K562 (cell line): ENCODE data around the gene GNGT2. TPM values are rescaled to one million over a fixed set of nuclear protein-coding genes. Genes with fewer than 3 reads are reported as not detected.

Source experiments
- ATAC-seq: fragments of 200-7000 bp; cut with Tn5 transposase; 3 replicates; pipeline ENCODE4 v1.9.1; 2020; ENCODE audit warnings: moderate library complexity
- BruUV-seq: library from RNA; stranded (reverse); fragments of 400-500 nt; replicated peaks from 2 replicates; lab custom pipeline; 2021; lab: Mats Ljungman, UMichigan
- CTCF ChIA-PET: fragments of 300-600 bp; formaldehyde crosslinking; extraction: SDS; loops from one replicate; lab custom pipeline; 2021; ENCODE audit warnings: low intra/inter-chr PET ratio; lab: Yijun Ruan, JAX
- POLR2A ChIA-PET: fragments of 300-600, 350-650 bp; sonication (Branson Sonifier 250); formaldehyde crosslinking; extraction: SDS; loops from one replicate; lab custom pipeline; 2021; ENCODE audit warnings: antibody characterized with exemption, inconsistent platforms; lab: Yijun Ruan, JAX
- DNase-seq, 4 experiments: peaks; one replicate each; pipeline versions ENCODE4 v3.0.0 to v3.0.0-alpha.2; 2011 to 2018; ENCODE audit warnings: low spot score in 3 of 4, mixed read lengths in 3 of 4; ENCODE audit errors: extremely low read depth in 1 of 4
- FAIRE-seq: peaks from 2 replicates; lab custom pipeline; 2011; peaks lifted over from hg19 to GRCh38; lab: Jason Lieb, UNC
- H2AFZ ChIP-seq: 2 replicates; pipeline ENCODE4 v1.6.0; 2011; ENCODE audit warnings: low read depth, low read length, control low read depth, inconsistent platforms
- H3K27ac ChIP-seq: fragments of 200-600 bp; 3 replicates; pipeline ENCODE4 v1.8.0; 2011; ENCODE audit warnings: low read depth, mild to moderate bottlenecking, control low read depth, inconsistent platforms, low read length, moderate library complexity, mixed read lengths; ENCODE audit errors: extremely low read depth
- H3K27me3 ChIP-seq, 2 experiments: fragments of 300-600 bp in 1 of 2; 2 replicates in 1 of 2; 3 replicates in 1 of 2; pipeline versions ENCODE4 v1.6.0 to v1.8.0; 2011; ENCODE audit warnings: inconsistent platforms in 2 of 2, low read length in 2 of 2, mild to moderate bottlenecking in 1 of 2, mixed read lengths in 1 of 2, moderate library complexity in 1 of 2; ENCODE audit not compliant: control insufficient read depth in 2 of 2, insufficient read depth in 2 of 2
- H3K36me3 ChIP-seq: fragments of 300-600 bp; 3 replicates; pipeline ENCODE4 v1.8.0; 2011; ENCODE audit warnings: mild to moderate bottlenecking, low read length, inconsistent platforms; ENCODE audit not compliant: control insufficient read depth, insufficient read depth
- H3K4me1 ChIP-seq, 2 experiments: fragments of 200-600 bp in 1 of 2; replicated peaks in 1 of 2; 2 replicates in 1 of 2; 3 replicates in 1 of 2; pipeline versions ENCODE4 v1.5.1 to v1.8.0; 2011; ENCODE audit warnings: inconsistent platforms in 2 of 2, low read length in 2 of 2, mild to moderate bottlenecking in 1 of 2, mixed read lengths in 1 of 2, moderate library complexity in 1 of 2; ENCODE audit not compliant: control insufficient read depth in 2 of 2, insufficient read depth in 2 of 2
- H3K4me2 ChIP-seq: 2 replicates; pipeline ENCODE4 v1.6.1; 2011; ENCODE audit warnings: low read length, control low read depth, inconsistent platforms, mixed read lengths; ENCODE audit not compliant: insufficient read depth
- H3K4me3 ChIP-seq: fragments of 200-600 bp; sonication (generic), shearing (Covaris generic); 2 replicates; pipeline ENCODE4 v1.5.1; 2016; ENCODE audit warnings: control low read depth, inconsistent platforms
- H3K79me2 ChIP-seq: fragments of 200-600 bp; 3 replicates; pipeline ENCODE4 v1.8.0; 2011; ENCODE audit warnings: low read length, inconsistent platforms; ENCODE audit not compliant: control insufficient read depth, insufficient read depth
- H3K9ac ChIP-seq, 2 experiments: 2 replicates each; pipeline versions ENCODE4 v1.6.0 to v1.6.1; 2011; ENCODE audit warnings: low read depth in 2 of 2, low read length in 2 of 2, control low read depth in 1 of 2, inconsistent platforms in 1 of 2, mild to moderate bottlenecking in 1 of 2, mixed read lengths in 1 of 2; ENCODE audit not compliant: insufficient read depth in 1 of 2
- H3K9me1 ChIP-seq: one replicate; pipeline ENCODE4 v1.6.0; 2011; ENCODE audit warnings: inconsistent platforms, mild to moderate bottlenecking, low read length, moderate library complexity; ENCODE audit not compliant: control insufficient read depth, insufficient read depth
- H3K9me3 ChIP-seq: replicated peaks from 2 replicates; pipeline ENCODE4 v1.5.1; 2011; ENCODE audit warnings: low read depth, low read length, inconsistent platforms; ENCODE audit not compliant: control insufficient read depth, insufficient read depth
- H4K20me1 ChIP-seq: replicated peaks from 2 replicates; pipeline ENCODE4 v1.6.1; 2011; ENCODE audit warnings: low read length, inconsistent platforms, mixed read lengths; ENCODE audit not compliant: control insufficient read depth, insufficient read depth
- CSDE1 ChIP-seq, 2 experiments: fragments of 450-650 bp; IDR thresholded peaks; 2 replicates each; pipeline ENCODE4 v1.6.1; 2016; ENCODE audit warnings: mild to moderate bottlenecking in 1 of 2
- NR1H2 ChIP-seq: sonication (generic); formaldehyde crosslinking; IDR thresholded peaks from 2 replicates; pipeline ENCODE4 v1.4.0; 2020; ENCODE audit warnings: mild to moderate bottlenecking, missing genetic modification reagents
- PPARD ChIP-seq: fragments of 250-450 bp; sonication (Bioruptor Pico); IDR thresholded peaks from 2 replicates; pipeline ENCODE4 v1.8.0; 2022; ENCODE audit warnings: inconsistent platforms, mild to moderate bottlenecking, moderate library complexity
- SMARCE1 ChIP-seq: fragments of 450-650 bp; IDR thresholded peaks from 2 replicates; pipeline ENCODE4 v1.7.1; 2016; ENCODE audit warnings: mild to moderate bottlenecking
- WHSC1 ChIP-seq: IDR thresholded peaks from one replicate; pipeline ENCODE4 v1.6.1; 2012; ENCODE audit warnings: low read length, control low read depth, inconsistent platforms
- ZBTB33 ChIP-seq: sonication (generic); formaldehyde crosslinking; IDR thresholded peaks from 2 replicates; pipeline ENCODE4 v1.8.1; 2023; ENCODE audit warnings: mild to moderate bottlenecking, missing genetic modification reagents
- WGBS: fragments of 100-300 bp; shearing (Covaris generic); methylation state at CpG from one replicate; pipeline ENCODE4 v1.1.6; 2016; ENCODE audit warnings: low coverage, mixed read lengths; ENCODE audit not compliant: insufficient coverage; ENCODE audit errors: missing lambda C conversion rate; 5-methylcytosine and 5-hydroxymethylcytosine counted together
- in situ Hi-C: fragments of 300-500 bp; cut with MboI; formaldehyde crosslinking; loops from 4 replicates; pipeline ENCODE4 v1.15.0; 2018; ENCODE audit warnings: inconsistent platforms, mixed read lengths
- intact Hi-C: fragments of 100-400 bp; cut with micrococcal nuclease; formaldehyde crosslinking; loops from 2 replicates; pipeline ENCODE4 v1.14.2; 2022
- polyA plus RNA-seq, 8 experiments: library from polyadenylated mRNA; depleted of rRNA in 4 of 8; stranded (reverse) in 5 of 8; unstranded in 3 of 8; fragments of >200 nt; fragmentation: Nextera tagmentation in 2 of 8; fragmentation: Illumina TruSeq in 1 of 8; extraction: Ambion mirVana in 2 of 8; extraction: Trizol in 1 of 8; gene quantifications; 2 replicates each; pipeline versions ENCODE4 v1.2.1 to v1.2.3, GENCODE V29; 2011 to 2014; ENCODE audit warnings: inconsistent platforms in 1 of 8, missing spikeins in 1 of 8
- total RNA-seq, 7 experiments: library from RNA; depleted of rRNA in 6 of 7; stranded (reverse); fragments of >200 nt in 6 of 7; fragmentation: Illumina TruSeq in 2 of 7; extraction: Trizol in 2 of 7; gene quantifications; 2 replicates each; pipeline versions ENCODE4 v1.2.1 to v1.2.3, GENCODE V29; 2011 to 2021; ENCODE audit warnings: low replicate concordance in 1 of 7

Gene GNGT2
- total and polyA plus RNA-seq, 9 of the 15 experiments (the other 6 are each of a cell fraction or from before 2014, with no cell fraction given) = not detected

GRCh38 chr17:49224198-49224996 lies 14.0 kb upstream of the GNGT2 start:
- Histone ChIP-seq H3K79me2 (no peaks in the 10 kb centered on the region), H3K27ac (no peak overlapping the region), H3K4me1 (peaks cover 0 to 26% of the 10 kb centered on the region in 2 experiments; a peak in 3 of 5 replicates), H3K9ac (no peak overlapping the region), H4K20me1 (no peaks in the 10 kb centered on the region), H3K27me3 (peaks cover 0 to 53% of the 10 kb centered on the region in 2 experiments; a peak in 3 of 5 replicates), H3K9me1 (no peaks in the 10 kb centered on the region), H3K36me3 (no peaks in the 10 kb centered on the region), H3K4me2 (no peak overlapping the region), H3K4me3 (no peak overlapping the region), H2AFZ (no peak overlapping the region), H3K9me3 (no peaks in the 10 kb centered on the region; the same call in 1 of the 2 replicates)
- TF ChIP-seq CSDE1 (IDR thresholded peaks at IDR 0.05) (no peak), ZBTB33 (CRISPR knock-in tag) (peak; percentile 57; the same call in 1 of the 2 replicates), WHSC1 (no peak), NR1H2 (CRISPR knock-in tag) (no peak), PPARD (no peak), SMARCE1 (no peak)
- intact Hi-C loops (loop anchor here (5.0 kb wide), 1 partner anchor 68 kb away; no protein-coding TSS in a partner anchor), in situ Hi-C loops (no loop called here)
- POLR2A ChIA-PET = interaction anchor here (1.5 to 1.7 kb wide), 2 partner anchors 10 to 11 kb away, joined by 3 to 4 read pairs; no protein-coding TSS in a partner anchor
- FAIRE-seq = no peak
- CTCF ChIA-PET = interaction anchor here (1.3 kb wide), 1 partner anchor 67 kb away, joined by 4 read pairs; no protein-coding TSS in a partner anchor
- no TSS peak for BruUV-seq
- no peak for DNase-seq
- 42% methylated on average over 39 of the region's 95 CpGs for WGBS
- ATAC-seq = no peak
